ENCODE measurements around the gene INS.
"Not testable (repeated sequence)": the region's sequence is repeated elsewhere in the genome, so short reads cannot be mapped to it uniquely, and the experiment has no call there.

Gene INS

GRCh38 chr11:2196970-2197770 is 36.2 kb upstream of the INS start:
- H3K27ac ChIP-seq (ENCODE audit: low read length) = no peak overlapping the region
- no peaks in the 10 kb centered on the region for H3K4me1 ChIP-seq (ENCODE audit: control insufficient read depth in 1 of 2, insufficient read depth in 2 of 2, low read length in 2 of 2)
- no peaks in the 10 kb centered on the region for H3K9me3 ChIP-seq (ENCODE audit: control insufficient read depth in 1 of 2, low read length in 2 of 2)
- H3K27me3 ChIP-seq (ENCODE audit: low read depth, low read length) = no peaks in the 10 kb centered on the region
- no peaks in the 10 kb centered on the region for H3K36me3 ChIP-seq (ENCODE audit: control insufficient read depth in 1 of 2, insufficient read depth in 2 of 2, low read length in 2 of 2)
- no peak overlapping the region for H3K4me3 ChIP-seq (ENCODE audit: low read depth in 1 of 2, low read length in 2 of 2)

GRCh38 chr11:2195756-2196088 is 34.7 kb upstream of the INS start:
- no peaks in the 10 kb centered on the region for H3K27me3 ChIP-seq (ENCODE audit: low read depth, low read length)
- no peak overlapping the region for H3K27ac ChIP-seq (ENCODE audit: low read length)
- H3K4me1 ChIP-seq (ENCODE audit: control insufficient read depth in 1 of 2, insufficient read depth in 2 of 2, low read length in 2 of 2) = no peaks in the 10 kb centered on the region
- no peak overlapping the region for H3K4me3 ChIP-seq (ENCODE audit: low read depth in 1 of 2, low read length in 2 of 2)
- H3K36me3 ChIP-seq (ENCODE audit: control insufficient read depth in 1 of 2, insufficient read depth in 2 of 2, low read length in 2 of 2) = no peaks in the 10 kb centered on the region
- H3K9me3 ChIP-seq (ENCODE audit: control insufficient read depth in 1 of 2, low read length in 2 of 2) = no peaks in the 10 kb centered on the region

GRCh38 chr11:2194877-2195755 is 34.1 kb upstream of the INS start:
- Histone ChIP-seq H3K27me3 (ENCODE audit: low read depth, low read length) (peaks cover 4% of the 10 kb centered on the region), H3K4me3 (ENCODE audit: low read depth in 1 of 2, low read length in 2 of 2) (no peak overlapping the region), H3K36me3 (ENCODE audit: control insufficient read depth in 1 of 2, insufficient read depth in 2 of 2, low read length in 2 of 2) (no peaks in the 10 kb centered on the region), H3K9me3 (ENCODE audit: control insufficient read depth in 1 of 2, low read length in 2 of 2) (no peaks in the 10 kb centered on the region), H3K4me1 (ENCODE audit: control insufficient read depth in 1 of 2, insufficient read depth in 2 of 2, low read length in 2 of 2) (no peaks in the 10 kb centered on the region), H3K27ac (ENCODE audit: low read length) (no peak overlapping the region)

GRCh38 chr11:2193888-2194595 is 33.0 kb upstream of the INS start:
- H3K4me1 ChIP-seq (ENCODE audit: control insufficient read depth in 1 of 2, insufficient read depth in 2 of 2, low read length in 2 of 2); H3K27me3 ChIP-seq (ENCODE audit: low read depth, low read length); H3K4me3 ChIP-seq (ENCODE audit: low read depth in 1 of 2, low read length in 2 of 2); H3K27ac ChIP-seq (ENCODE audit: low read length); H3K36me3 ChIP-seq (ENCODE audit: control insufficient read depth in 1 of 2, insufficient read depth in 2 of 2, low read length in 2 of 2); H3K9me3 ChIP-seq (ENCODE audit: control insufficient read depth in 1 of 2, low read length in 2 of 2): not testable (repeated sequence)

GRCh38 chr11:2193099-2193887 is 32.3 kb upstream of the INS start:
- Histone ChIP-seq H3K27me3 (ENCODE audit: low read depth, low read length) (peaks cover 4% of the 10 kb centered on the region), H3K9me3 (ENCODE audit: control insufficient read depth in 1 of 2, low read length in 2 of 2) (no peaks in the 10 kb centered on the region), H3K4me3 (ENCODE audit: low read depth in 1 of 2, low read length in 2 of 2) (no peak overlapping the region), H3K27ac (ENCODE audit: low read length) (no peak overlapping the region), H3K4me1 (ENCODE audit: control insufficient read depth in 1 of 2, insufficient read depth in 2 of 2, low read length in 2 of 2) (no peaks in the 10 kb centered on the region), H3K36me3 (ENCODE audit: control insufficient read depth in 1 of 2, insufficient read depth in 2 of 2, low read length in 2 of 2) (no peaks in the 10 kb centered on the region)

- H3K36me3 ChIP-seq (ENCODE audit: control insufficient read depth in 1 of 2, insufficient read depth in 2 of 2, low read length in 2 of 2) = no peaks in the 10 kb centered on the region
- peaks cover 4% of the 10 kb centered on the region for H3K27me3 ChIP-seq (ENCODE audit: low read depth, low read length)
- no peak overlapping the region for H3K4me3 ChIP-seq (ENCODE audit: low read depth in 1 of 2, low read length in 2 of 2)
- H3K27ac ChIP-seq (ENCODE audit: low read length) = no peak overlapping the region
- H3K4me1 ChIP-seq (ENCODE audit: control insufficient read depth in 1 of 2, insufficient read depth in 2 of 2, low read length in 2 of 2) = no peaks in the 10 kb centered on the region
- H3K9me3 ChIP-seq (ENCODE audit: control insufficient read depth in 1 of 2, low read length in 2 of 2) = no peaks in the 10 kb centered on the region
These were observed 31.4 kb upstream of the INS start for GRCh38 chr11:2192435-2192834.

GRCh38 chr11:2191883-2192282 is 30.9 kb upstream of the INS start:
- Histone ChIP-seq H3K9me3 (ENCODE audit: control insufficient read depth in 1 of 2, low read length in 2 of 2) (no peaks in the 10 kb centered on the region), H3K36me3 (ENCODE audit: control insufficient read depth in 1 of 2, insufficient read depth in 2 of 2, low read length in 2 of 2) (no peaks in the 10 kb centered on the region), H3K4me3 (ENCODE audit: low read depth in 1 of 2, low read length in 2 of 2) (no peak overlapping the region), H3K27ac (ENCODE audit: low read length) (no peak overlapping the region), H3K4me1 (ENCODE audit: control insufficient read depth in 1 of 2, insufficient read depth in 2 of 2, low read length in 2 of 2) (no peaks in the 10 kb centered on the region), H3K27me3 (ENCODE audit: low read depth, low read length) (peaks cover 4% of the 10 kb centered on the region)

GRCh38 chr11:2190657-2191471 is 29.9 kb upstream of the INS start:
- Histone ChIP-seq H3K36me3 (ENCODE audit: control insufficient read depth in 1 of 2, insufficient read depth in 2 of 2, low read length in 2 of 2) (no peaks in the 10 kb centered on the region), H3K27me3 (ENCODE audit: low read depth, low read length) (peaks cover 4% of the 10 kb centered on the region), H3K9me3 (ENCODE audit: control insufficient read depth in 1 of 2, low read length in 2 of 2) (no peaks in the 10 kb centered on the region), H3K4me3 (ENCODE audit: low read depth in 1 of 2, low read length in 2 of 2) (no peak overlapping the region), H3K4me1 (ENCODE audit: control insufficient read depth in 1 of 2, insufficient read depth in 2 of 2, low read length in 2 of 2) (no peaks in the 10 kb centered on the region), H3K27ac (ENCODE audit: low read length) (no peak overlapping the region)

GRCh38 chr11:2189938-2190656 is 29.1 kb upstream of the INS start:
- no peaks in the 10 kb centered on the region for H3K9me3 ChIP-seq (ENCODE audit: control insufficient read depth in 1 of 2, low read length in 2 of 2)
- no peaks in the 10 kb centered on the region for H3K4me1 ChIP-seq (ENCODE audit: control insufficient read depth in 1 of 2, insufficient read depth in 2 of 2, low read length in 2 of 2)
- peaks cover 4% of the 10 kb centered on the region for H3K27me3 ChIP-seq (ENCODE audit: low read depth, low read length)
- H3K36me3 ChIP-seq (ENCODE audit: control insufficient read depth in 1 of 2, insufficient read depth in 2 of 2, low read length in 2 of 2) = no peaks in the 10 kb centered on the region
- H3K27ac ChIP-seq (ENCODE audit: low read length) = no peak overlapping the region
- H3K4me3 ChIP-seq (ENCODE audit: low read depth in 1 of 2, low read length in 2 of 2) = no peak overlapping the region

- no peak overlapping the region for H3K27ac ChIP-seq (ENCODE audit: low read length)
- H3K36me3 ChIP-seq (ENCODE audit: control insufficient read depth in 1 of 2, insufficient read depth in 2 of 2, low read length in 2 of 2) = no peaks in the 10 kb centered on the region
- H3K9me3 ChIP-seq (ENCODE audit: control insufficient read depth in 1 of 2, low read length in 2 of 2) = no peaks in the 10 kb centered on the region
- peaks cover 4% of the 10 kb centered on the region for H3K27me3 ChIP-seq (ENCODE audit: low read depth, low read length)
- no peak overlapping the region for H3K4me3 ChIP-seq (ENCODE audit: low read depth in 1 of 2, low read length in 2 of 2)
- H3K4me1 ChIP-seq (ENCODE audit: control insufficient read depth in 1 of 2, insufficient read depth in 2 of 2, low read length in 2 of 2) = no peaks in the 10 kb centered on the region
These were observed 27.7 kb upstream of the INS start for GRCh38 chr11:2188745-2189144.
